ENCODE results near the gene MAPKAP1.

MAPKAP1 gene

GRCh38 chr9:125644819-125645507 is 62.0 kb downstream of the MAPKAP1 start:
- DNase-seq: no peak

GRCh38 chr9:125642311-125642710 is 64.7 kb downstream of the MAPKAP1 start:
- no peak for DNase-seq

GRCh38 chr9:125639057-125639456 is 68.0 kb downstream of the MAPKAP1 start:
- no peak for DNase-seq

- DNase-seq: peak in 1 of 56 donors; percentile 9
Observed at GRCh38 chr9:125638239-125639045, 68.6 kb downstream of the MAPKAP1 start.

- DNase-seq: no peak
Observed at GRCh38 chr9:125637241-125637640, 69.8 kb downstream of the MAPKAP1 start.

- DNase-seq: no peak
Observed at GRCh38 chr9:125635888-125636287, 71.1 kb downstream of the MAPKAP1 start.

- DNase-seq: no peak
Observed at GRCh38 chr9:125634040-125634717, 72.8 kb downstream of the MAPKAP1 start.

GRCh38 chr9:125633116-125633745 is 73.8 kb downstream of the MAPKAP1 start:
- no peak for DNase-seq

GRCh38 chr9:125632321-125633115 is 74.5 kb downstream of the MAPKAP1 start:
- DNase-seq: no peak

- DNase-seq: no peak
Observed at GRCh38 chr9:125631391-125632085, 75.5 kb downstream of the MAPKAP1 start.

GRCh38 chr9:125630436-125630835 is 76.6 kb downstream of the MAPKAP1 start:
- DNase-seq: no peak

GRCh38 chr9:125629446-125629845 is 77.6 kb downstream of the MAPKAP1 start:
- no peak for DNase-seq

- DNase-seq: no peak
Observed at GRCh38 chr9:125626187-125626586, 80.8 kb downstream of the MAPKAP1 start.

GRCh38 chr9:125621170-125621569 is 85.8 kb downstream of the MAPKAP1 start:
- DNase-seq: no peak

- no peak for DNase-seq
Observed at GRCh38 chr9:125620216-125620615, 86.8 kb downstream of the MAPKAP1 start.

GRCh38 chr9:125617087-125617486 is 89.9 kb downstream of the MAPKAP1 start:
- no peak for DNase-seq

- no peak for DNase-seq
Observed at GRCh38 chr9:125613141-125613540, 93.9 kb downstream of the MAPKAP1 start.

GRCh38 chr9:125612616-125613015 is 94.4 kb downstream of the MAPKAP1 start:
- no peak for DNase-seq

- DNase-seq: no peak
Observed at GRCh38 chr9:125611121-125611765, 95.8 kb downstream of the MAPKAP1 start.

- DNase-seq: no peak
Observed at GRCh38 chr9:125609744-125610143, 97.3 kb downstream of the MAPKAP1 start.
